K562 (cell line): ENCODE data around the gene FAM53B. TPM values are rescaled to one million over a fixed set of nuclear protein-coding genes. Genes with fewer than 3 reads are reported as not detected.

ENCODE experiments used
- E2F6 ChIP-seq, 2 experiments: IDR thresholded peaks; 2 replicates each; pipeline ENCODE4 v1.6.1; 2011; ENCODE audit warnings: borderline replicate concordance in 1 of 2, control low read depth in 1 of 2, low read depth in 1 of 2, low read length in 1 of 2, mild to moderate bottlenecking in 1 of 2, mixed read lengths in 1 of 2, moderate library complexity in 1 of 2; ENCODE audit not compliant: insufficient read depth in 1 of 2, insufficient read length in 1 of 2, poor library complexity in 1 of 2, severe bottlenecking in 1 of 2; ENCODE audit errors: extremely low read depth in 1 of 2
- GMEB1 ChIP-seq: fragments of 250-450 bp; sonication (Bioruptor Pico); IDR thresholded peaks from 2 replicates; pipeline ENCODE4 v1.4.0; 2020; ENCODE audit warnings: mild to moderate bottlenecking
- GTF2E2 ChIP-seq: fragments of 200-800 bp; sonication (Bioruptor generic); IDR thresholded peaks from 2 replicates; pipeline ENCODE4 v1.6.1; 2016; ENCODE audit warnings: missing genetic modification characterization, missing compliant biosample characterization
- HDAC6 ChIP-seq: IDR thresholded peaks from 2 replicates; pipeline ENCODE4 v1.6.1; 2012; ENCODE audit warnings: low read depth, mild to moderate bottlenecking, control low read depth, inconsistent platforms, low read length, moderate library complexity
- MBD2 ChIP-seq: sonication (generic); IDR thresholded peaks from 2 replicates; pipeline ENCODE4 v1.6.1; 2016; ENCODE audit warnings: low read depth, borderline replicate concordance
- RB1 ChIP-seq: fragments of 450-650 bp; IDR thresholded peaks from 2 replicates; pipeline ENCODE4 v1.6.1; 2017; ENCODE audit warnings: low read depth, mild to moderate bottlenecking
- RBBP5 ChIP-seq: fragments of 200-600 bp; sonication (generic); IDR thresholded peaks from 2 replicates; pipeline ENCODE4 v1.6.1; 2012; ENCODE audit warnings: borderline replicate concordance, mild to moderate bottlenecking, low read length, control low read depth, inconsistent platforms; ENCODE audit not compliant: insufficient read depth, poor library complexity, severe bottlenecking
- SMAD4 ChIP-seq: fragments of 250-450 bp; sonication (Bioruptor Pico); conservative IDR thresholded peaks from 2 replicates; pipeline ENCODE4 v1.8.0; 2021; ENCODE audit warnings: inconsistent platforms, mild to moderate bottlenecking, moderate library complexity
- SRSF7 ChIP-seq: fragments of 200-400 bp; formaldehyde crosslinking; optimal IDR thresholded peaks from 2 replicates; pipeline ENCODE3; 2017; ENCODE audit warnings: mild to moderate bottlenecking, low read depth, low read length
- polyA plus RNA-seq, 8 experiments: library from polyadenylated mRNA; depleted of rRNA in 4 of 8; stranded (reverse) in 5 of 8; unstranded in 3 of 8; fragments of >200 nt; fragmentation: Nextera tagmentation in 2 of 8; fragmentation: Illumina TruSeq in 1 of 8; extraction: Ambion mirVana in 2 of 8; extraction: Trizol in 1 of 8; gene quantifications; 2 replicates each; pipeline versions ENCODE4 v1.2.1 to v1.2.3, GENCODE V29; 2011 to 2014; ENCODE audit warnings: inconsistent platforms in 1 of 8, missing spikeins in 1 of 8
- total RNA-seq, 7 experiments: library from RNA; depleted of rRNA in 6 of 7; stranded (reverse); fragments of >200 nt in 6 of 7; fragmentation: Illumina TruSeq in 2 of 7; extraction: Trizol in 2 of 7; gene quantifications; 2 replicates each; pipeline versions ENCODE4 v1.2.1 to v1.2.3, GENCODE V29; 2011 to 2021; ENCODE audit warnings: low replicate concordance in 1 of 7
- TF ChIP-seq, protein P1 (sequence below): sonication (generic); formaldehyde crosslinking; IDR thresholded peaks from 2 replicates; pipeline ENCODE4 v1.8.0; 2022; ENCODE audit warnings: mild to moderate bottlenecking, missing genetic modification reagents
- TF ChIP-seq, protein P2 (sequence below), 3 experiments: IDR thresholded peaks in 2 of 3; conservative IDR thresholded peaks in 1 of 3; 2 replicates each; pipeline ENCODE4 v1.5.1; 2011 to 2012; ENCODE audit warnings: low read length in 3 of 3, mild to moderate bottlenecking in 3 of 3, control low read depth in 2 of 3, improper control_type of control experiment in 1 of 3, inconsistent platforms in 1 of 3, low read depth in 1 of 3, mixed read lengths in 1 of 3, moderate library complexity in 1 of 3; ENCODE audit not compliant: insufficient read depth in 2 of 3
- TF ChIP-seq, protein P3 (sequence below), 2 experiments: fragments of 450-650 bp in 1 of 2; IDR thresholded peaks; 2 replicates each; pipeline ENCODE4 v1.6.1; 2011 to 2017; ENCODE audit warnings: low read depth in 2 of 2, antibody characterized with exemption in 1 of 2, borderline replicate concordance in 1 of 2, low read length in 1 of 2, mild to moderate bottlenecking in 1 of 2, mixed read lengths in 1 of 2; ENCODE audit not compliant: control insufficient read depth in 1 of 2
- TF ChIP-seq, protein P4 (sequence below), 2 experiments: fragments of 450-650 bp; conservative IDR thresholded peaks; 2 replicates each; pipeline ENCODE4 v1.6.1; 2017; ENCODE audit warnings: mild to moderate bottlenecking in 2 of 2, moderate library complexity in 2 of 2

FAM53B gene
- total and polyA plus RNA-seq, 9 of the 15 experiments (the other 6 are each of a cell fraction or from before 2014, with no cell fraction given), result 0.03 to 16.5 (median 5.0) TPM

- TF ChIP-seq, protein P1, sequence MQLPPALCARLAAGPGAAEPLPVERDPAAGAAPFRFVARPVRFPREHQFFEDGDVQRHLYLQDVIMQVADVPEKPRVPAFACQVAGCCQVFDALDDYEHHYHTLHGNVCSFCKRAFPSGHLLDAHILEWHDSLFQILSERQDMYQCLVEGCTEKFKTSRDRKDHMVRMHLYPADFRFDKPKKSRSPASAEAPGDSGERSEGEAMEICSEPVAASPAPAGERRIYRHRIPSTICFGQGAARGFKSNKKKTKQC (CRISPR knock-in tag), result peak; percentile 68; the same call in 1 of the 2 replicates
- TF ChIP-seq, protein P2, sequence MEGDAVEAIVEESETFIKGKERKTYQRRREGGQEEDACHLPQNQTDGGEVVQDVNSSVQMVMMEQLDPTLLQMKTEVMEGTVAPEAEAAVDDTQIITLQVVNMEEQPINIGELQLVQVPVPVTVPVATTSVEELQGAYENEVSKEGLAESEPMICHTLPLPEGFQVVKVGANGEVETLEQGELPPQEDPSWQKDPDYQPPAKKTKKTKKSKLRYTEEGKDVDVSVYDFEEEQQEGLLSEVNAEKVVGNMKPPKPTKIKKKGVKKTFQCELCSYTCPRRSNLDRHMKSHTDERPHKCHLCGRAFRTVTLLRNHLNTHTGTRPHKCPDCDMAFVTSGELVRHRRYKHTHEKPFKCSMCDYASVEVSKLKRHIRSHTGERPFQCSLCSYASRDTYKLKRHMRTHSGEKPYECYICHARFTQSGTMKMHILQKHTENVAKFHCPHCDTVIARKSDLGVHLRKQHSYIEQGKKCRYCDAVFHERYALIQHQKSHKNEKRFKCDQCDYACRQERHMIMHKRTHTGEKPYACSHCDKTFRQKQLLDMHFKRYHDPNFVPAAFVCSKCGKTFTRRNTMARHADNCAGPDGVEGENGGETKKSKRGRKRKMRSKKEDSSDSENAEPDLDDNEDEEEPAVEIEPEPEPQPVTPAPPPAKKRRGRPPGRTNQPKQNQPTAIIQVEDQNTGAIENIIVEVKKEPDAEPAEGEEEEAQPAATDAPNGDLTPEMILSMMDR (IDR thresholded peaks at IDR 0.05 in 2 of 3, conservative IDR thresholded peaks at IDR 0.05 in 1 of 3; ENCODE audit: insufficient read depth in 2 of 3, low read depth in 1 of 3, low read length in 3 of 3), result peak in 2 of 3 experiments; percentile 15 to 18; a peak in 2 of 6 replicates
- TF ChIP-seq MBD2, result peak; percentile 60; the same call in 1 of the 2 replicates
- TF ChIP-seq HDAC6, result 0 out of 2 replicates have a peak, but pooled peaks have one; percentile 9
- TF ChIP-seq E2F6 (IDR thresholded peaks at IDR 0.05; ENCODE audit: borderline replicate concordance in 1 of 2, extremely low read depth in 1 of 2, insufficient read depth in 1 of 2, insufficient read length in 1 of 2, low read depth in 1 of 2, low read length in 1 of 2, poor library complexity in 1 of 2, severe bottlenecking in 1 of 2), result peak; percentile 35 to 41
- peak; percentile 83 for TF ChIP-seq RBBP5
- peak; percentile 71 for TF ChIP-seq RB1
- TF ChIP-seq, protein P3, sequence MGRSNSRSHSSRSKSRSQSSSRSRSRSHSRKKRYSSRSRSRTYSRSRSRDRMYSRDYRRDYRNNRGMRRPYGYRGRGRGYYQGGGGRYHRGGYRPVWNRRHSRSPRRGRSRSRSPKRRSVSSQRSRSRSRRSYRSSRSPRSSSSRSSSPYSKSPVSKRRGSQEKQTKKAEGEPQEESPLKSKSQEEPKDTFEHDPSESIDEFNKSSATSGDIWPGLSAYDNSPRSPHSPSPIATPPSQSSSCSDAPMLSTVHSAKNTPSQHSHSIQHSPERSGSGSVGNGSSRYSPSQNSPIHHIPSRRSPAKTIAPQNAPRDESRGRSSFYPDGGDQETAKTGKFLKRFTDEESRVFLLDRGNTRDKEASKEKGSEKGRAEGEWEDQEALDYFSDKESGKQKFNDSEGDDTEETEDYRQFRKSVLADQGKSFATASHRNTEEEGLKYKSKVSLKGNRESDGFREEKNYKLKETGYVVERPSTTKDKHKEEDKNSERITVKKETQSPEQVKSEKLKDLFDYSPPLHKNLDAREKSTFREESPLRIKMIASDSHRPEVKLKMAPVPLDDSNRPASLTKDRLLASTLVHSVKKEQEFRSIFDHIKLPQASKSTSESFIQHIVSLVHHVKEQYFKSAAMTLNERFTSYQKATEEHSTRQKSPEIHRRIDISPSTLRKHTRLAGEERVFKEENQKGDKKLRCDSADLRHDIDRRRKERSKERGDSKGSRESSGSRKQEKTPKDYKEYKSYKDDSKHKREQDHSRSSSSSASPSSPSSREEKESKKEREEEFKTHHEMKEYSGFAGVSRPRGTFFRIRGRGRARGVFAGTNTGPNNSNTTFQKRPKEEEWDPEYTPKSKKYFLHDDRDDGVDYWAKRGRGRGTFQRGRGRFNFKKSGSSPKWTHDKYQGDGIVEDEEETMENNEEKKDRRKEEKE (IDR thresholded peaks at IDR 0.05; ENCODE audit: borderline replicate concordance in 1 of 2, control insufficient read depth in 1 of 2, low read depth in 2 of 2, low read length in 1 of 2), result peak in 1 of 2 experiments; percentile 35; a peak in 1 of 4 replicates
- peak; percentile 87 for TF ChIP-seq SMAD4 (CRISPR knock-in tag)
- TF ChIP-seq GTF2E2 (tag), result peak; percentile 82
- TF ChIP-seq, protein P4, sequence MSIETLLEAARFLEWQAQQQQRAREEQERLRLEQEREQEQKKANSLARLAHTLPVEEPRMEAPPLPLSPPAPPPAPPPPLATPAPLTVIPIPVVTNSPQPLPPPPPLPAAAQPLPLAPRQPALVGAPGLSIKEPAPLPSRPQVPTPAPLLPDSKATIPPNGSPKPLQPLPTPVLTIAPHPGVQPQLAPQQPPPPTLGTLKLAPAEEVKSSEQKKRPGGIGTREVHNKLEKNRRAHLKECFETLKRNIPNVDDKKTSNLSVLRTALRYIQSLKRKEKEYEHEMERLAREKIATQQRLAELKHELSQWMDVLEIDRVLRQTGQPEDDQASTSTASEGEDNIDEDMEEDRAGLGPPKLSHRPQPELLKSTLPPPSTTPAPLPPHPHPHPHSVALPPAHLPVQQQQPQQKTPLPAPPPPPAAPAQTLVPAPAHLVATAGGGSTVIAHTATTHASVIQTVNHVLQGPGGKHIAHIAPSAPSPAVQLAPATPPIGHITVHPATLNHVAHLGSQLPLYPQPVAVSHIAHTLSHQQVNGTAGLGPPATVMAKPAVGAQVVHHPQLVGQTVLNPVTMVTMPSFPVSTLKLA (conservative IDR thresholded peaks at IDR 0.05), result peak in 1 of 2 experiments; percentile 68; a peak in 2 of 4 replicates
- no peak for TF ChIP-seq SRSF7
- peak; percentile 78 for TF ChIP-seq GMEB1 (CRISPR knock-in tag)
These were observed 47.6 kb upstream of the FAM53B start, which contains the start of gene EEF1AKMT2 (continued) for GRCh38 chr10:124791547-124792348.
